Measurements from ENCODE around the gene ONECUT2.

ONECUT2 gene

DNA sequence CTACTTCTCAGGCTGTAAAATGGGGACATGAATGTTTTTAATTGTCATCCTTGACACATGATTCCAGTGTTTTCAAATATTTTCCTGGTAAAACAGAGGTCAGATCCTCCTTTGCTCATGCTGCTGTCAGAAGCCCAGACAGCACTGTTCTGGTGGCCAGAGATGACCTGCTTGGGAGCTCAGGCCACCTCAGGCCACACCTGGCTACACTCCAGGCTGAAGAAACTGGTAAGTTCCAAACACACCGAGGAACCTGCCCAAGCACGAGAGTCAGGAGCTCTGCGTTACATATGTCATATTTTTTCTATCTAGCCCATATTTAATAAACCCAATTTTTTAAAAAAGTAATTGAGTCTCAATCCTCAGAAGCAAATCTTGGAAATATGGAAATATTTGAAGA lies 103.4 kb downstream of the ONECUT2 start:
- no peak for TF ChIP-seq CTCF (IDR thresholded peaks at IDR 0.05; ENCODE audit: low read length, missing control alignments)
- DNase-seq (ENCODE audit: low read depth) = no peak
- no peak overlapping the region for H3K4me3 ChIP-seq (replicated peaks; ENCODE audit: low read depth, low read length)

GRCh38 chr18:57539702-57540101 lies 104.5 kb downstream of the ONECUT2 start:
- no peak overlapping the region for H3K4me3 ChIP-seq (replicated peaks; ENCODE audit: low read depth, low read length)
- TF ChIP-seq CTCF (IDR thresholded peaks at IDR 0.05; ENCODE audit: low read length, missing control alignments) = no peak

More at GRCh38 chr18:57539702-57540101, 104.5 kb downstream of the ONECUT2 start:
- no peak for DNase-seq (ENCODE audit: low read depth)

Measured in fibroblast of pulmonary artery (primary cell).